ENCODE results near the gene PRDM2.

- TF ChIP-seq POLR2A (IDR thresholded peaks at IDR 0.05) (no peak), EP300 (IDR thresholded peaks at IDR 0.05) (no peak)
- TF ChIP-seq, protein P1, sequence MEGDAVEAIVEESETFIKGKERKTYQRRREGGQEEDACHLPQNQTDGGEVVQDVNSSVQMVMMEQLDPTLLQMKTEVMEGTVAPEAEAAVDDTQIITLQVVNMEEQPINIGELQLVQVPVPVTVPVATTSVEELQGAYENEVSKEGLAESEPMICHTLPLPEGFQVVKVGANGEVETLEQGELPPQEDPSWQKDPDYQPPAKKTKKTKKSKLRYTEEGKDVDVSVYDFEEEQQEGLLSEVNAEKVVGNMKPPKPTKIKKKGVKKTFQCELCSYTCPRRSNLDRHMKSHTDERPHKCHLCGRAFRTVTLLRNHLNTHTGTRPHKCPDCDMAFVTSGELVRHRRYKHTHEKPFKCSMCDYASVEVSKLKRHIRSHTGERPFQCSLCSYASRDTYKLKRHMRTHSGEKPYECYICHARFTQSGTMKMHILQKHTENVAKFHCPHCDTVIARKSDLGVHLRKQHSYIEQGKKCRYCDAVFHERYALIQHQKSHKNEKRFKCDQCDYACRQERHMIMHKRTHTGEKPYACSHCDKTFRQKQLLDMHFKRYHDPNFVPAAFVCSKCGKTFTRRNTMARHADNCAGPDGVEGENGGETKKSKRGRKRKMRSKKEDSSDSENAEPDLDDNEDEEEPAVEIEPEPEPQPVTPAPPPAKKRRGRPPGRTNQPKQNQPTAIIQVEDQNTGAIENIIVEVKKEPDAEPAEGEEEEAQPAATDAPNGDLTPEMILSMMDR (IDR thresholded peaks at IDR 0.05): no peak
These were observed 46.4 kb downstream of the PRDM2 start for GRCh38 chr1:13746342-13746741.

Data from sigmoid colon (tissue), 4 donors.